ENCODE data around the gene GTPBP4.

GTPBP4 gene

GRCh38 chr10:971150-971542 lies 17.1 kb upstream of the GTPBP4 start:
- DNase-seq (ENCODE audit: low read depth): peak; percentile 56
- TF ChIP-seq CTCF (conservative IDR thresholded peaks at IDR 0.05; ENCODE audit: control insufficient read depth, insufficient read depth, low read depth, low read length): no peak
- no peak overlapping the region for H3K4me3 ChIP-seq (ENCODE audit: control insufficient read depth, low read depth, low read length)

GRCh38 chr10:971613-972012 lies 16.6 kb upstream of the GTPBP4 start:
- TF ChIP-seq CTCF (conservative IDR thresholded peaks at IDR 0.05; ENCODE audit: control insufficient read depth, insufficient read depth, low read depth, low read length): no peak
- no peak overlapping the region for H3K4me3 ChIP-seq (ENCODE audit: control insufficient read depth, low read depth, low read length)

GRCh38 chr10:972763-973162 lies 15.5 kb upstream of the GTPBP4 start:
- TF ChIP-seq CTCF (conservative IDR thresholded peaks at IDR 0.05; ENCODE audit: control insufficient read depth, insufficient read depth, low read depth, low read length): no peak
- DNase-seq (ENCODE audit: low read depth): no peak
- no peak overlapping the region for H3K4me3 ChIP-seq (ENCODE audit: control insufficient read depth, low read depth, low read length)

More at GRCh38 chr10:971613-972012, 16.6 kb upstream of the GTPBP4 start:
- no peak for DNase-seq (ENCODE audit: low read depth)

- no peak for TF ChIP-seq CTCF (conservative IDR thresholded peaks at IDR 0.05; ENCODE audit: control insufficient read depth, insufficient read depth, low read depth, low read length)
- no peak overlapping the region for H3K4me3 ChIP-seq (ENCODE audit: control insufficient read depth, low read depth, low read length)
- peak; percentile 17 for DNase-seq (ENCODE audit: low read depth)
Observed at GRCh38 chr10:974038-974784, 14.0 kb upstream of the GTPBP4 start.

- no peak for TF ChIP-seq CTCF (conservative IDR thresholded peaks at IDR 0.05; ENCODE audit: control insufficient read depth, insufficient read depth, low read depth, low read length)
- DNase-seq (ENCODE audit: low read depth): no peak
- no peak overlapping the region for H3K4me3 ChIP-seq (ENCODE audit: control insufficient read depth, low read depth, low read length)
Observed at GRCh38 chr10:974785-975074, 13.5 kb upstream of the GTPBP4 start.

- no peak for TF ChIP-seq CTCF (conservative IDR thresholded peaks at IDR 0.05; ENCODE audit: control insufficient read depth, insufficient read depth, low read depth, low read length)
- DNase-seq (ENCODE audit: low read depth): no peak
- no peak overlapping the region for H3K4me3 ChIP-seq (ENCODE audit: control insufficient read depth, low read depth, low read length)
Observed at GRCh38 chr10:976316-976715, 11.9 kb upstream of the GTPBP4 start.

Data from fibroblast of mammary gland (primary cell).